NCI-H2081 (cell line): ENCODE data around the gene DUSP22.

Source experiments
- DNase-seq, 2 experiments: peaks; one replicate each; lab custom pipeline; 2025; lab: John Stamatoyannopoulos, UW

The DUSP22 gene

GRCh38 chr6:297571-298232, 5.4 kb downstream of the DUSP22 start:
- no peak for DNase-seq

- DNase-seq = no peak
These were observed 6.2 kb downstream of the DUSP22 start for GRCh38 chr6:298233-299103.

GRCh38 chr6:299104-299980, 7.1 kb downstream of the DUSP22 start:
- DNase-seq = no peak

GRCh38 chr6:300026-300425, 7.7 kb downstream of the DUSP22 start:
- no peak for DNase-seq

DNA sequence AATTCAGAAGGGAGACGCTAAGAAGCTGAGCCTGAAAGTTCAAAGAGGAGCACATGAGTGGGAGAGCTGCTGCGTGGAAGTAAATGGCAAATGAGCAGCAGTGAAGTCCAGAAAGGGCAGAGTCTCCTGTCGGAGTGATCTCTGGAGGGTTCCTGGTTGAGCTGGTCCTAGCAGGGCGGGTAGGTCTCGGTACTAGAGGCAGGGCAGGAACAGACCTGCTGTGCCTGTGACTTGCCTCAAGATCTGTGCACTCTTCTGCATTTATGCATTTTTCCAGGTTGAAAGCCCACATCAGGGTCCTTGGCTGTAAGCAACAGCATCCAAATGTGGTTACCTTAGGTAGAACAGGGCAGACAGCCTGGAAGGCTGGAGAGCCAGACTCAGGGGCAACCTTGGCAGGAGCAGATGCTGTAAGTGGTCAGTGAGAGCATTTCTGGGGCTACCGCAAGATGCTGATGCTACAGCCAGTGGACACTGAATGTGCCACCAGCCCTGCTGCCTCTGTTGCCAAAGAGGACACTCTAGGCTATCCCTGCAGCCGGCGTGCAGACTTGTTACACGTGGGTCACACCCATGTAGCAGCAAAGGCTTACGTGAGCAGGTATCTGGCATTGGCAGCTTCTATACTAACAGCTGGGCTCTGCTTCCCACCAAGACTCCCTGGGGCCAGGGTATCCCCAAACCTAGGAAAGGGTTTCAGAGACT, 8.4 kb downstream of the DUSP22 start:
- DNase-seq = no peak

GRCh38 chr6:301526-301925, 9.2 kb downstream of the DUSP22 start:
- no peak for DNase-seq

DNA sequence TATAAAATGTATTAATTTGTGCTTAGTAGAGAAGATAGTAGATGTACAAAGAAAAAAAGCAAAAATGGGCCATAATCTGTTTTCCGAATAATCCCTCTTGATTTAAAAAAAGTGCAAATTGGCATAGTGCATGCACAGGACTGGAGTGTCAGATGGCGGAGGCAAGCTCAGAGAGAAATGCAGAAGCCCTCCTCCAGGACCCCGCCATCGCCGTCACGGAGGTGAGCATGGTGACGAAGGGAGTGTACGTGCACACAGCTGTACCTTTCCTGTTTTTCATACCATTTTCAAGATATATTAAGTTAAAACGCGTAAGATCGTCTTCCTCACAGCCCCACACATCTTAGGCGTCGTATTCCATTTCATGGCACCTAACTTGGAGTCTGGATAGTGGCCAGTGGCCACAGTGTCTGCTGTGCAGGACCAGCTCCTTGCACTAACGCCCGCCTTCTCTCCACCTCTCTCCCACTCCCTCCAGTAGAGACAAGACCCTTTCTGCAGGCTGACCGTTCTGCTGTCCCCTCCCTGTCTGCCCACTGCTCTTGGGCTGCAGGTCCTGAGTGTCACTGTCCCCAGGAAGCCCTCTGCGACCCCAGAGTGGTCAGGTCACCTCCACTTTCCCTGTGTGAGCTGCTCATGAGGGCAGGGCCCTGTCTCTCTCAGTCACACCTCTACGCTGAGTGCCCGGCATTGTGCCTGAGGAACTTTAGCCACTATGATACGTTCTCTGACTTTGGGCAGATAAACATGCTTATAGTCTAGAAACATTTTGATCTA, 9.8 kb downstream of the DUSP22 start:
- no peak for DNase-seq

DNA sequence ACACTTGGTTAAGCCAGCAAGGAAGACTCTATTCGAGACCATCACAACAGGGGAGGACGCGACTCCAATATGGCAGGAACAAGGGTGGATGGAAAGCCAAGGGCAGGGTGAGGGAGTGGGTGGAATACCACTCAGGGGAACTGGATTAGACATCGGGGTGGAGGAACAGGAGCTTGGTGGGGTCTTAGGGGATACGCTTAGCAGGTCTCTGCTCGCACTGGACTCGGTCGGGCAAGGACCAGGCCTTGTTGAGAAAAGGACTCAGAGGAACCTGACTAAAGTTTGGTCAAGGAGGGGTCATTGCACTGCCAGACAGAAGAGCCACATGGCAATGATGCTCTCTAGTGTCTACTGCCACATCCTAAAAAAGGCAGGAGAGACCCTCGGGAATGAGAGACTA, 10.5 kb downstream of the DUSP22 start:
- no peak for DNase-seq

DNA sequence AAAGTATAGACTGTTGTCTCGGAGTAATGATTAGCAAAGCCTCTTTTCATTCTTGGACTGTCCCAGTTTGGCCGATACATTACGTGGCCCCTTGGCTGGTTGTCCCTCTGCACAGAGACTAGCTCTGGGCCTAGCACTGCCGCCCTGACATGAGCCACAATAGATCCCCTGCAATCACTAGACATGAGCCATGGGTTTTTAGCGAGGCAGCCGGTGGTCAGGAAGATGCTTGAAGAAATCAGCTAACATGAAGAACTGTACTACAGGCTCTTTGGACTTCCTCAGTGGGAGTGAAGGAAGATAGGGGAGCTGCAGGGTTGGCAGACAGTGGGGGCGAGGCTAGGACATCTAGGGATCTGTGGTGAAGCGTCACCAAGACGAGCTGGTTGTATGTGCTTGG, 11.0 kb downstream of the DUSP22 start:
- no peak for DNase-seq

- no peak for DNase-seq
These were observed 11.8 kb downstream of the DUSP22 start for GRCh38 chr6:303948-304558.

DNA sequence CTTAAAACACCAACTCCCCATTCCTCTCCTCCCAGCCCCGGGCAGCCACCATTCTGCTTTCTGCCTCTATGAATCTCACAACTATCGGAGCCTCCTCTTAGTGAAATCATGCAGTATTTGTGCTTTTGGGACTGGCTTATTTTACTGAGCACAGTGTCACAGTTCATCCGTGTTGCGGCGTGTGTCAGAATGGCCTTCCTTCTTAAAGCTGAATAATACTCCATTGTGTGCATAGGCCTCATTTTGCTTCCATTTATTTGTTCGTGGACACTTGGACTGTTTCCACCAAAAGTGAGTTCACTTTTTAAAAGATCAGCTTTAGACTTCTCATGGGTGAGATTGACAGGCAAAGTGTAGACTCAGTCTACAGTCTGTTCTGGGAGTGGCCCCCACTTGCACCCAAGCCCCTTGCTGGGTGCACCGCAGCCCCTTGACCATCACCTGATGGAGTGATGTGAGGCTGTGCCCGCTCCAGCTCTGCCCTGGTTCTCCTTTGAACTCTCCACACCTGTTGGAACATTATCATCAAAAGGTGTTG, 12.6 kb downstream of the DUSP22 start:
- no peak for DNase-seq

GRCh38 chr6:305371-306206, 13.3 kb downstream of the DUSP22 start:
- no peak for DNase-seq

DNA sequence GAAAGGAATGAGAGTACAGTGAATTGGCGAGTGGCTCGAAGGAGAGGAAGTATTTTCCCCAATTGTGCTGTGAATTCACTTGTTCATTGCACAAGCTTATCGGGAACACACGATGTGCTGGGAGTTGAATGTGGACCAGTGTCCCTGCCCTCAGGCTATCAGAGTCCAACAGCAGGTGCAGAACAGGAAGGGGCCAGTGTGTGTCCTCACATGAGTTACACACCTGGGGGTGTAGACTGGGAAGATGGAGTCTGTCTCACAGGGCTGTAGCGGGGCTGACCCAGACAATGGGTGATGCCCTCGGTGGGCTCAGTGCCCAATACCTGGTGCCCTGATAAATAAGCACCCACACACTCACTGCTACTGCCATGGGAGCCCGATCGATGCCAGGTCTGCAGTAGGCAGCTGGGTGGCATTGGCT, 14.4 kb downstream of the DUSP22 start:
- DNase-seq = no peak

DNA sequence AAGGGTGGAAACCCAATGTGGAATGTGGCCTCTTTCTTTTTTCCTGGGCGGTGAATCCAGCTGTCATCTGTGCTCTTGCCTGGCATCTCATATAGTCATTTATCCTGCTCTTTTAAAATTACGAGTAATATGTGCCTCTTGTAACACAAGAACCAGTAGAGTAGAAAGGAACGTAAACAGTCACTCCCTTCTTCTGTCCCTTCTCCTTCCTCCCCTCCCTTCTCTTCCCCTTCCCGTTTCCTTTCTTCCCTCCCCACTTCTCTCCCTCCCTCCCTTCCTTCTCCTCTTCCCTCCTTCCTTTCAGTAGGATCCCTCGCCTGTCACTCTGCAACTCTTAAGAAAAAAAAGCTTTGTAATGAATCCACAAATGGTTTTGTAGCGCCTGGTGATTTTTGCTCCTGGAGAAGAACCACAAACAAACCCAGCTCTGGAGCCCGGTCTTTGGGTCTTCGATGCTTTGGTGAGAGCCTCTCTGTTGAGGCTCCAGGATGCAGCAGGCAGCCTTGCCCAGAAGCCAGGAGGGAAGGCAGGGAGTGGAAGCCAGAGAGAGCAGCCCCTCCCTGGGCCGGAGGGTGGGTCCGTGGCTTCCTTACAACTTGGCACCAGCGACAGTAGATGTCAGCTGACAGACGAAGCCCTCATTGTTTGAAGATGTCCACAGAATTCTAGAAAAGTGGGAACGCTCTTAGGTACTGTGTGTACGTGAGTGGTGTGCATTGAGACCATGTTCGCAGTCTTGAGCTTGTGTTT, 15.0 kb downstream of the DUSP22 start:
- no peak for DNase-seq

GRCh38 chr6:307874-308273, 15.6 kb downstream of the DUSP22 start:
- no peak for DNase-seq

- no peak for DNase-seq
These were observed 16.0 kb downstream of the DUSP22 start for GRCh38 chr6:308307-308706.

GRCh38 chr6:308768-309167, 16.5 kb downstream of the DUSP22 start:
- no peak for DNase-seq

DNA sequence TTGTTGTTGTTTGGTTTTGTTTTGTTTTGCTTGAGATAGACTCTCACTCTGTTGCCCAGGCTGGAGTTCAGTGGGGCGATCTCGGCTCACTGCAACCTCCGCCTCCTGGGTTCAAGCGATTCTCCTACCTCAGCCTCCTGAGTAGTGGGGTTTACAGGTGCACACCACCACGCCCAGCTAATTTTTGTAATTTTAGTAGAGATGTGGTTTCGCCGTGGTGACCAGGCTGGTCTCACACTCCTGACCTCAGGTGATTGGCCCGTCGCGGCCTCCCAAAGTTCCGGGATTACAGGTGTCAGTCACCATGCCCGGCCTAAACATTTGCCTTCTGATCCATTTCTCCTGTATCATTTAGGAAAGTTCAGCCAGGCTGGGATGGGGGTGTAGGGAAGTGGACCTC, 17.7 kb downstream of the DUSP22 start:
- no peak for DNase-seq

DNA sequence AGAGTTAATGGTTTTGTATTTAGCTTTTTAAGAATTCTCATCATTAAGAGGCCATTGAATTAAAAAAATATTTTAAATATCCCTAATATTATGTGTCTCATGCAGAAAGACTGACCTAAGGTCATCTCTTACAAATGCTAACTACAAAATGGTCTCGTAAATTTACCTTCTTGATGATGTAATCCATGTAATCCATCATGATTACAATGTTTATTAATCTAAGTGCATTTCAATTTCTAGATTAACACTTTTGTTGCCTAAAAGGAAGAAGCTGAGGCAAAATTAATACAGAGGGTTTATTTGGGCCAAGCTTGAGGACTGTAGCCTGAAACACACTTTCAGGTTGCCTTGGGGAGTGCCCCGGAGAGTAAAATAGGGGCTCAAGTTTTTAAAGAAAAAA, 18.4 kb downstream of the DUSP22 start:
- no peak for DNase-seq
